ENCODE results near the gene DTX1. TPM values are rescaled to one million over a fixed set of nuclear protein-coding genes. Genes with fewer than 3 reads are reported as not detected.

The DTX1 gene
- total RNA-seq, 4 donors from 2014 or later = 3.1 to 33.8 (median 5.3) TPM

- no peak overlapping the region for H3K27ac ChIP-seq
Measured at GRCh38 chr12:113127791-113128199, 71.3 kb downstream of the DTX1 start.

GRCh38 chr12:113128802-113129663, 72.5 kb downstream of the DTX1 start:
- Histone ChIP-seq H3K27ac (no peak overlapping the region), H3K36me3 (no peaks in the 10 kb centered on the region), H3K4me1 (no peaks in the 10 kb centered on the region), H3K4me3 (no peak overlapping the region), H3K27me3 (no peaks in the 10 kb centered on the region), H3K9me3 (no peaks in the 10 kb centered on the region)
- DNase-seq = no peak
- TF ChIP-seq POLR2A (IDR thresholded peaks at IDR 0.05) = no peak
- TF ChIP-seq, protein P1, sequence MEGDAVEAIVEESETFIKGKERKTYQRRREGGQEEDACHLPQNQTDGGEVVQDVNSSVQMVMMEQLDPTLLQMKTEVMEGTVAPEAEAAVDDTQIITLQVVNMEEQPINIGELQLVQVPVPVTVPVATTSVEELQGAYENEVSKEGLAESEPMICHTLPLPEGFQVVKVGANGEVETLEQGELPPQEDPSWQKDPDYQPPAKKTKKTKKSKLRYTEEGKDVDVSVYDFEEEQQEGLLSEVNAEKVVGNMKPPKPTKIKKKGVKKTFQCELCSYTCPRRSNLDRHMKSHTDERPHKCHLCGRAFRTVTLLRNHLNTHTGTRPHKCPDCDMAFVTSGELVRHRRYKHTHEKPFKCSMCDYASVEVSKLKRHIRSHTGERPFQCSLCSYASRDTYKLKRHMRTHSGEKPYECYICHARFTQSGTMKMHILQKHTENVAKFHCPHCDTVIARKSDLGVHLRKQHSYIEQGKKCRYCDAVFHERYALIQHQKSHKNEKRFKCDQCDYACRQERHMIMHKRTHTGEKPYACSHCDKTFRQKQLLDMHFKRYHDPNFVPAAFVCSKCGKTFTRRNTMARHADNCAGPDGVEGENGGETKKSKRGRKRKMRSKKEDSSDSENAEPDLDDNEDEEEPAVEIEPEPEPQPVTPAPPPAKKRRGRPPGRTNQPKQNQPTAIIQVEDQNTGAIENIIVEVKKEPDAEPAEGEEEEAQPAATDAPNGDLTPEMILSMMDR (IDR thresholded peaks at IDR 0.05) = no peak

More at GRCh38 chr12:113127791-113128199, 71.3 kb downstream of the DTX1 start:
- no peak overlapping the region for H3K4me3 ChIP-seq
- H3K9me3 ChIP-seq = no peaks in the 10 kb centered on the region
- TF ChIP-seq POLR2A (IDR thresholded peaks at IDR 0.05) = no peak
- TF ChIP-seq, protein P1 (IDR thresholded peaks at IDR 0.05) = no peak
- DNase-seq = no peak
- H3K27me3 ChIP-seq = no peaks in the 10 kb centered on the region
- no peaks in the 10 kb centered on the region for H3K4me1 ChIP-seq
- no peaks in the 10 kb centered on the region for H3K36me3 ChIP-seq

GRCh38 chr12:113129664-113130456, 73.3 kb downstream of the DTX1 start:
- Histone ChIP-seq H3K9me3 (no peaks in the 10 kb centered on the region), H3K36me3 (no peaks in the 10 kb centered on the region), H3K27me3 (no peaks in the 10 kb centered on the region), H3K4me1 (peaks cover 0 to under 1% (median 0%) of the 10 kb centered on the region in 4 donors), H3K27ac (no peak overlapping the region), H3K4me3 (no peak overlapping the region)
- TF ChIP-seq, protein P1 (IDR thresholded peaks at IDR 0.05) = no peak
- TF ChIP-seq POLR2A (IDR thresholded peaks at IDR 0.05) = no peak
- no peak for DNase-seq

- no peaks in the 10 kb centered on the region for H3K27me3 ChIP-seq
Measured at GRCh38 chr12:113130457-113131135, 74.1 kb downstream of the DTX1 start.

DNA sequence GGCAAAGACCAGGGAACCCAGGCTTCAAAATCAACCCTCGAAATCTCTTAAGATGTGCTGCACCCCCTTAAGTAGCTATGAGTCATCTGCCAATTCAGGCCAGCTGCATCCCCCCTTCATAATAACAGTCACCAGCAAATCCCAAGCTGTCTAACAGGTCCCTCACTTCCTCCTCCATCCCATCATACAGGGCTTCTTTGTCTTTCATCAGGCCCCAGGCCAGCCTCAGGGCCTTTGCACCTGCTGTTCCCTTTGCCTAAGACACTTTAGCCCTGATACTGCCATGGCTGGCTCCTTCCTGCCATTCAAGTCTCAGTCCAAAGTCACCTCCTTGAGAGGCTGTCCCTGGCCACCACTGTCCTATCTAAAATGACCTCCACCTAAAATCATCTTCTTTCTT, 75.0 kb downstream of the DTX1 start:
- H3K4me3 ChIP-seq = no peak overlapping the region
- no peak for TF ChIP-seq POLR2A (IDR thresholded peaks at IDR 0.05)
- TF ChIP-seq, protein P1 (IDR thresholded peaks at IDR 0.05) = no peak
- no peaks in the 10 kb centered on the region for H3K27me3 ChIP-seq
- no peaks in the 10 kb centered on the region for H3K36me3 ChIP-seq
- DNase-seq = no peak
- H3K4me1 ChIP-seq = peaks cover 0 to 17% (median 6%) of the 10 kb centered on the region in 4 donors
- H3K27ac ChIP-seq = no peak overlapping the region
- no peaks in the 10 kb centered on the region for H3K9me3 ChIP-seq

More at GRCh38 chr12:113130457-113131135, 74.1 kb downstream of the DTX1 start:
- Histone ChIP-seq H3K4me3 (no peak overlapping the region), H3K9me3 (no peaks in the 10 kb centered on the region), H3K27ac (no peak overlapping the region), H3K4me1 (peaks cover 0 to 8% (median 4%) of the 10 kb centered on the region in 4 donors), H3K36me3 (no peaks in the 10 kb centered on the region)
- peak in 2 of 3 donors; percentile 64 to 68 for DNase-seq
- no peak for TF ChIP-seq POLR2A (IDR thresholded peaks at IDR 0.05)
- TF ChIP-seq, protein P1 (IDR thresholded peaks at IDR 0.05) = no peak
